HG02943 (cell line): ENCODE data around the gene TRIM22.
"Not testable (repeated sequence)": the region's sequence is repeated elsewhere in the genome, so short reads cannot be mapped to it uniquely, and the experiment has no call there.

Source experiments
- ATAC-seq: cut with Tn5 transposase; IDR thresholded peaks from one replicate; pipeline ENCODE4 v1.9.1; 2021; ENCODE audit warnings: mild to moderate bottlenecking, low read depth, moderate library complexity; ENCODE audit not compliant: unreplicated experiment

The TRIM22 gene, protein sequence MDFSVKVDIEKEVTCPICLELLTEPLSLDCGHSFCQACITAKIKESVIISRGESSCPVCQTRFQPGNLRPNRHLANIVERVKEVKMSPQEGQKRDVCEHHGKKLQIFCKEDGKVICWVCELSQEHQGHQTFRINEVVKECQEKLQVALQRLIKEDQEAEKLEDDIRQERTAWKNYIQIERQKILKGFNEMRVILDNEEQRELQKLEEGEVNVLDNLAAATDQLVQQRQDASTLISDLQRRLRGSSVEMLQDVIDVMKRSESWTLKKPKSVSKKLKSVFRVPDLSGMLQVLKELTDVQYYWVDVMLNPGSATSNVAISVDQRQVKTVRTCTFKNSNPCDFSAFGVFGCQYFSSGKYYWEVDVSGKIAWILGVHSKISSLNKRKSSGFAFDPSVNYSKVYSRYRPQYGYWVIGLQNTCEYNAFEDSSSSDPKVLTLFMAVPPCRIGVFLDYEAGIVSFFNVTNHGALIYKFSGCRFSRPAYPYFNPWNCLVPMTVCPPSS

DNA sequence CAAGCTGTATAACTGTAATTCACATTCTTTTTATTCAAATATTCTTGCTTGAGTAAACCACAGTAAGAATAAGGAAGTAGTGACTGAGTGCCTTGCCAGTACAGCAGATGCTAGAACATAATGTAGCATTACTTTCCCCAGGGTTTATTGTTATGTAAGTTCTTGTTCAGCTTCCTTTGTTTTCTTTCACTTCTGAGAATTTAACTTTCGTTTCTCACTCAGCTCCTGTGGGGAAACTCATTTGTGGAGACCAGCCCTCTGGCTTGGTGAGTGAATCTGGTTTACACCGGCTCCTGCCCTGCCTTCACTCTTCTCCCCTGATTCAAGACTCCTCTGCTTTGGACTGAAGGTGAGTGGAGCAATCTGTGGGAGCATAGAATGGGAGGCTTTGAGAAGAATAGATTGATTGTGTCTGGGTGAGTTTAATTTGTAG lies at the start of gene TRIM22:
Gene TRIM22, plus strand, starts transcription at position 240 of the 433 bp plus-strand sequence. CDS start 6,443 bp downstream, outside the sequence.
- peak; percentile 68 for ATAC-seq

DNA sequence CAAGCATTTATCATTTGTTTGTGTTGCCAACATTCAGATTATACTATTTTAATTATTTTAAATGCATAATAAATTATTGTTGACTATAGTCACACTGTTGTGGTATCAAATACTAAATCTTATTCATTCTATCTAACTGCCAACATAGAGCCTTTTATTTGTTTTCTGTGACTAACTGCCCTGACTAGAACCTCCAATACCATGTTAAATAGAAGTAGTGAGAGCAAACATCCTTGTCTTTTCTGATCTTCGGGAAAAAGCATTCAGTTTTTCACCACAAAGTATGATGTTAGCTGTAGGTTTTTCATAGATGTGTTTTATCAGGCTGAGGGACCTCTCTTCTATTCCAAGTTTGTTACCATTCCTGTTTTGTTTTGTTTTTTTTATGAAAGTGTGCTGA lies 49.6 kb upstream of the TRIM22 start:
- ATAC-seq, result no peak

DNA sequence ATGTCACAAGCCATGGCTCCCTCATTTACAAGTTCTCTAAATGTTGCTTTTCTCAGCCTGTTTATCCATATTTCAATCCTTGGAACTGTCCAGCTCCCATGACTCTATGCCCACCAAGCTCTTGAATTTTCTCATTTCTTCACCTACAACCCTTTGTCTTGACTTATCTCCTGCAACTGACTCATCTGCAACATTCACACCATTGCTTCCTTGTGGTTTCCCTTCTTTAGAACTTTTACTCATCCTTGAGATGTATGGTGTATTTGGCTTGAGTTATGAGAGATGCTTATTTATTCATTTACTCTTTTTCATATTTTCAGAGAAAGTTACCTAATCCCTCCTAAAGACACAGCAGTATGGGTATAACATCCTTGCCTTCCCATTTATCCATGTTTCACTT lies 46.0 kb upstream of the TRIM22 start:
- ATAC-seq, result no peak

DNA sequence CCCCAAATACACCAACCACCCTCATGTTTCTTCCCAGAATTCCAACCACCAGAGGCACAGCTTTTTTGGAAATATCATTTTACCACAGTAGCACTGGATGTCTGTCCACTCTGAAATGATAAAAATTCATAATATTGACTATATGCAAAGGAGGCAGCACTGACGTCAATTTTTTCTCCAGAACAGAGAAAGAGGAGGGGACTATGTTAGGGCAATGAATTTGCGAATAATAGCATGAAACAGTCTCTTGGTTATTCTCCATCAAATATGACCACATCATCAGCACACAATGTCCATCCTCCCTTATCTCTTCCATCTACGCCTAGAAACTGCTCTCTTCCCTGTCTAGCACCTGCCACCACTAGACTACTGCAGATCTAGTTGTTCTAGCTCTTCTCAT lies 43.5 kb upstream of the TRIM22 start:
- no peak for ATAC-seq

DNA sequence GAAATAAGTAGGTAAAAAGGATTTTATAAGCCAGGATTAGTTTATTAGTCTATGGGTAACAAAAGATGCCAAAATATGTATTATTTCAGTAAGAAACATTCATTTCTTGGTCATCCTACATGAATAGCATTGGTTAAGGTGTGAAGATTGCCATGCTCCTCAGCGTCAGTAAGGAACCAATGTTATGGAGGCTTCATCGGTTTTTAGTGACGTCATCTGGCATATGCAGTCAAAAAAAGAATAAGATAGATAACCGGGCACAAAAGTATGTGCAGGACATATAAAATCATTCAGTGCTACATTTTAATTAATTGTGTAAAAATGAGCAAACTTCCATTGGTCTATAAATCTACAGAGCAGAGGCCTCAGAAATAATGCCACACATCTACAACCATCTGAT lies 34.1 kb upstream of the TRIM22 start:
- ATAC-seq, result no peak

DNA sequence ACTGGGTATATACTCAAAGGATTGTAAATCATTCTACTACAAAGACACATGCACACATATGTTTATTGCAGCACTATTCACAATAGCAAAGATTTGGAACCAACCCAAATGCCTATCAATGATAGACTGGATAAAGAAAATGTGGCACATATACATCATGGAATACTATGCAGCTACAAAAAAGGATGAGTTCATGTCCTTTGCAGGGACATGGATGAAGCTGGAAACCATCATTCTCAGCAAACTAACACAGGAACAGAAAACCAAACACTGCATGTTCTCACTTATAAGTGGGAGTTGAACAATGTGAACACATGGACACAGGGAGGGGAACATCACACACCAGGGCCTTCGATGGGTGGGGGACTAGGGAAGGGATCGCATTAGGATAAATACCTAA lies 32.6 kb upstream of the TRIM22 start:
- not testable (repeated sequence) for ATAC-seq

DNA sequence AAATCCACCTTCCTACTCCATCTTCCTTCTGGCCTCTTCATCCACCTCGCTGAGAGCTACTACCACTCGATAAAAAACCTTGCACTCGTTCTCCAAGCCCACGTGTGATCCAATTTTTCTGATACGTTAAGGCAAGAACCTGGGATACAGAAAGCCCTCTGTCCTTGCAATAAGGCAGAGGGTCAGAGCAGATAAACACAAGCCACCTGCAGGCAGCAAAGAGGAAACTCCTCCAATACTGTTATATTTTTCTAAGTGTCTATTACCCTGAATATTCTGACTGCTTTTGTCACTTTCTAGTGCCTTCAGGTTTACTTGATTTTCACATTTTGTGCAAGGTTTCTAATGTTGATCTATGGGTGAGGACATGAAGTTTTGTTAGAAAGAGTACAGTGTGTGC lies 31.3 kb upstream of the TRIM22 start:
- no peak for ATAC-seq

DNA sequence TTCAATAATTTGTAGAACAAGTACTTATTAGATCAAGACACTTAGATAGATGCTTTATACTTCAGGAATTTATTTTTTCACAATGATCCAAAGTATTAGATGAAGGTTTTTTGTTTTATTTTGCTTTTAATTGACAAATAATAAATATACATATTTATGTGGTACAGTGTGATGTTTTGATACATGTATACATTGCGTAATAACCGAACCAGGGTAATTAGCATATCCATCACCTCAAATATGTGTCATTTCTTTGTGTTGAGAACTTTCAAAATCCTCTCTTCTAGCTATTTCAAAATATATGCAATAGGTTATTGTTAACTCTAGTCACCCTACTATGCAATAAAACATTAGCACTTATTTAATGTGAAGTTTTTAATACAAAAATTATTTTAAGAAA lies 26.1 kb upstream of the TRIM22 start:
- no peak for ATAC-seq

DNA sequence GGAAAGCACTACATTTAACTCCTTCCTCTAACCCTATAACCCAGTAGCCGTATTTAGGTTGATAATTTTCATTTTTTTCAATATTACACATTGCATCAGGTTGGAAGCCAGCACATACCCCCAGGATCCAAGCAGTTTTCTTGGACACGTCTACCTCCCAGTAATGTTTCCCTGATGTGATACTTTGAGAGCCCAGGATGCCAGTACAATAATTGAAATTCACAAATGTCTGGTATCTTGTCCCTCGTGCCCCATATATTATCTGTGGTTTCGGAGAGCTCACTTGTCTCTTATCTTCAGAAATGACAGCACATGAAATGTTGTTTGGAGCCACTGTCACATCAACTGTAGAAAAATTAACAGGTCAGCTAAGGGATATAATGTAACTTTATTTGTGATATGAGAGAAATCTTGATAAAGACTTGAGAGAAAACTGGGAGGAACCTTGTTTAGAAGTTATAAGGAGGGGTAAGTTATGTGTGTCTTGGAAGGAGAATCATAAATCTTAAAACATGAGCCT lies 24.5 kb upstream of the TRIM22 start:
- no peak for ATAC-seq

DNA sequence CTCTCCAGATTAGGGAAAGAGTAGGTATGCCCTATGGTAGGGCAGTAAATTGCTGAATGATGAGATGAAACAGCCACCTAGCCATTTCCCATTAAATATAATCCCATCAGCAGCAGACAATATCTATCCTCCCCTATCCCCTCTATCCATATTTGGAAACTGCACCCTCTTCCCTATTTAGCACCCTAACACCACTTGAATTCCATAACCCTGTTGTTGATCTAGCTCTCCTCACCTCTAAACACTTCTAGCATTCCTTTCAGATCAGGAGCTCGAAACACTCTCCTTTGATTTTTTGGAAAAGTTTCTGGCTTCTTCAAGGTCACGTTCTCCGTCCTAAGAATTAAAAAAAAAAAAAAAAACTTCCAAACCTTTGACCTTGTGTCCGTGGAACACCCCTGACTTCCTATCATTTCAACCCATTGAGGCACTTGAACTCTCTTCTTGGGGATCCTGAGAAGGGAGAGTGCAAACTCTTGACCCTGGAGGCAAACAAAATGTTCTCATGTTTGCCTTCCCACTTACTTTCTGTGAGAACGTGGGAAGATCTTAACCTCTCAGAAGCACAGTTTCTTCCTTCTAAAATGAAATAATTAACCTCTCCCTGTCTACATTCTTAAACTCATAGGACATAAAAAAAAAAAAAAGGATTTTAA lies 23.7 kb upstream of the TRIM22 start:
- ATAC-seq, result no peak

DNA sequence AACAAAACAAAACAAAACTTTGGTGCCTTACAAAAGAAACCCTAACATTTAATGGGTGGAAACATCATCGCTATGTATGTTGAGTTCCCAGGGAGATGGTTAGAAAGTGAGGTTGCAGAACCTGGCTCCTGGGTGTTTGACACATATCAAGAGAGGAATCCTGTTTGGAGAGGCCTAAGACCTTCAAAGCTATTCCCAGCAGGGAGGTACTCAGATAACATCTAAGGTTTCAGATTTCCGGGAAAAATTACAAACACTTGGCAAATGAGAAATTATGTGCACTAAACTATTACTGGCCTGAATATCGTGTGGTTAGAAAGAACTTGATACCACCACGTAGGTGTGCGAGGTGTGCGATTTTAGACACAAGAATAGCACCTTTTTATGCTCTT lies 23.2 kb upstream of the TRIM22 start:
- ATAC-seq, result no peak

DNA sequence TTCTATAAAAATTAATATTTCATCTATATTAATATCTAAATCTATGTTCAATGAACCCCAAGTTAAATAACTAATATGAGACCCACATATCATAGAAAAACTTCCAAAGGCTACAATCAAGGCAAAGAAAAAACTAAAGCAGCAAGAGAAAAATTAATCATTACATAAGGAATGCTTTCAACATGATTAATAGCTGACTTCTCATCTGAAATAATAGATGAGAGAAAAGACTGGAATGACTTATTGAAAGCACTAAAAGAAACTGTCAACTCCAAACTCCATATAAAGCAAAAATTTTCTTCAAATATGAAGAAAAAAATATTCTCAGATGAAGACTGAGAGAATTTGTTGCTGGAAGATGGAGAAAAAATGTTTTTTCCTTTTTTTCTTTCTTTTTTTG lies 17.8 kb upstream of the TRIM22 start:
- no peak for ATAC-seq

DNA sequence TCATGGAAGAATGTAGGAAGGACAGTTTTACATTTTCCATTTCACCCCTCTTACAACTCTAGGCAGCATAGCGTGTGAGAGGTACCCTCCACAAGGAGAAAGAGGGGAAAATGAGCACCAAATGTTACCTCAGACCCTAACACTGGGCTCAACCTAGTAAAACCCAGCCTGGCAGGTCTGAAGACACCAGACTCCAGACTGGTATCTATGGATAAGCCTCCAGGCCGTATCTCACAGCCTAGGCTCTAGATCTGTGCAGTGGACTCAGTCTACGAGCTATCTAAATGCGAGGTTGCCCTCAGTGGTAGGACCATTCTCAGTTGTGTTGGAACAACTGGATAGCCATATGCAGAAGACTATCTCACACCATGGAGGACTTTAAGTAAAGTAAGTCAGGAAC lies 15.2 kb upstream of the TRIM22 start:
- no peak for ATAC-seq

DNA sequence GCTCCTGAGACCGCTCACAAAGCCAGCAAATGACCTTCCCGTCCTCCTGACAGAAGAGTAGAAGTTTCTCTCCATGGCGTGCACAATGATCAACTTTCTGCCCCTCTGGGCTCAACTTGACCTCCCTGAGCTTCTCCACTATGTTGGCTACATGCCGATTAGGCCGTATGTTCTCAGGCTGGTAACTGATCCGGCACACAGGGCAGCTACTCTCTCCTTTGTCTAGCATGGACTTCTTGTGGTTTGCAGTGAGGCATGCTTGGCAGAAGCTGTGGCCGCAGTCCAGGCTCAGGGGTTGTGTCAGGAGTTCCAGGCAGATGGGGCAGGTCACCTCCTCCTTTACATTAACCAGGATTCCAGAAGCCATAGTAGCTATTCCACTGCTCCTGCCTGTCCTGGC lies 9.8 kb upstream of the TRIM22 start:
- ATAC-seq, result no peak

DNA sequence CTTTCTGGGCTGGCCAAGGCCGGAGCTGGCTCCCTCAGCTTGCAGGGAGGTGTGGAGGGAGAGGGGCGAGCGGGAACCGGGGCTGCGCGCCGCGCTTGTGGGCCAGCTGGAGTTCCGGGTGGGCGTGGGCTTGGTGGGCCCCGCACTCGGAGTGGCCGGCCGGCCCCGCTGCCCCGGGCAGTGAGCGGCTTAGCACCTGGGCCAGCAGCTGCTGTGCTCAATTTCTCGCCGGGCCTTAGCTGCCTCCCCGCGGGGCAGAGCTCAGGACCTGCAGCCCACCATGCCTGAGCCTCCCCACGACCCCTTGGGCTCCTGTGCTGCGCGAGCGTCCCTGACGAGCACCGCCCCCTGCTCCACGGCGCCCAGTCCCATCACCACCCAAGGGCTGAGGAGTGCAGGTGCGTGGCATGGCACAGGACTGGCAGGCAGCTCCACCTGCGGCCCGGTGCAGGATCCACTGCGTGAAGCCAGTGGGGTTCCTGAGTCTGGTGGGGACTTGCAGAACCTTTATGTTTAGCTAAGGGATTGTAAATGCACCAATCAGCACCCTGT lies 6.6 kb upstream of the TRIM22 start:
- not testable (repeated sequence) for ATAC-seq

DNA sequence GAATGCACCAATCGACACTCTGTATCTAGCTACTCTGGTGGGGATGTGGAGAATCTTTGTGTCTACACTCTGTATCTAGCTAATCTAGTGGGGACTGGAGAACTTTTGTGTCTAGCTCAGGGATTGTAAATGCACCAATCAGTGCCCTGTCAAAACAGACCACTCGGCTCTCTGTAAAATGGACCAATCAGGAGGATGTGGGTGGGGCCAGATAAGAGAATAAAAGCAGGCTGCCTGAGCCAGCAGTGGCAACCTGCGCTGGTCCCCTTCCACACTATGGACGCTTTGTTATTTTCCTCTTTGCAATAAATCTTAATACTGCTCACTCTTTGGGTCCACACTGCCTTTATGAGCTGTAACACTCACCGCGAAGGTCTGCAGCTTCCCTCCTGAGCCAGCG lies 6.0 kb upstream of the TRIM22 start:
- not testable (repeated sequence) for ATAC-seq

DNA sequence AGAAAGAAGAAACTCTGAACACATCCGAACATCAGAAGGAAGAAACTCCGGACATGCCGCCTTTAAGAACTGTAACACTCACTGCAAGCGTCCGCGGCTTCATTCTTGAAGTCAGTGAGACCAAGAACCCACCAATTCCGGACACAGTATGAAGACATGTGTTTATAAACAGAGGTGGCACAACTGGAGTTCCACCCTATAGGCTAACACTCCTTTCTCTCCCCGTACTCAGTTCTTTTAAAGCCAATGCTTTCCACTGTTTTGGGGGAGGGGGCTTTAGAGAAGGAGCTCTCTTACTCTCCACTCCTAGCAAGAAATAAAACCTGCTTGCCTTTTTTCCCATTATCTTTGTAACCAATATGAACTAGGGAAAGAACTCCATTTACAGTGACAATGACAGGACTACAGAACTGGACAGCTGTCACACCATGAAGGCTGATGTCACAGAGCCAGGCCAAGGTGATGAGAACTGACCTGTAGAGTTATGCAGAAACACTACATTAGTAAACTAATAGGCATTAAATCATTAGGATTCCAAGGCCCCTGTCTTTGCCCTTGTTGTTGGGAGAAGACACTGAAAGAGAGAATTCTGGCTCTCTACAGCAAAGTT lies 5.4 kb upstream of the TRIM22 start:
- no peak for ATAC-seq

DNA sequence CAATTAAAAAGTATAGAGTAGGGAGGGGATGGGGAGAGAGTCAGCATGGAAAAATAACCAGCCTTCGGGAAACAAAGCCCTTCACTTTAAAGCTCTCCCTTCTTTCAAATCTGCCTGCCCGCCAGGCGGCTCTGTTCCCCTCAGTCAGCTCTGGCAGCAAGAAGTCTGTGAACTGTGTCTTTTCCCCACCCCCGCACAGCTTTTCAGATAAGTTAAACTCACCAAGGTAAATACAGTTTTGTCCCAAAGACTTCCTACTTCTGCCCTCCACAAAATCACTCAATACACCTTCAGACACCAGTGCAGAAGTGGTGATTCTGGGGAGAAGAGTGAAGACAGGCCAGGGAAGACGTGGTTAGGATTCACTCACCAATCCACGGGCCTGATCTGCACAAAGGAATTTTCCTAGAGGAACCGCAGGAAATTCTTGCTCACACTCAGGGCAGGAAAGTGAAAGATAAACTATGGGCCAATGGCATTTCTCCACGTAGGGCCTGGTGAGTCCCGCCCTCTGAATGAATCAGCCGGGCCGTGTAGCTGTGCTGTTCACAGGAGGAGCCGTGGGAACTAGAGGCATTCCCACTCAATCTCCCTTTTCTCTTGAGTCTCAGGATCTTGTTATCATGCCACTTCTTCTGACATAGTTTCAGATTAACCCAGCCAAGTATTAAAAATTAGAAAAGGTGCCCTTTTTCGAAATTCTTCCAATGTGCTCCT lies 4.8 kb upstream of the TRIM22 start, which contains the start of gene TRIM5:
Gene TRIM5, minus strand, starts transcription at position 429 of the 717 bp plus-strand sequence. CDS start 4,897 bp downstream, outside the sequence.
- peak; percentile 79 for ATAC-seq

DNA sequence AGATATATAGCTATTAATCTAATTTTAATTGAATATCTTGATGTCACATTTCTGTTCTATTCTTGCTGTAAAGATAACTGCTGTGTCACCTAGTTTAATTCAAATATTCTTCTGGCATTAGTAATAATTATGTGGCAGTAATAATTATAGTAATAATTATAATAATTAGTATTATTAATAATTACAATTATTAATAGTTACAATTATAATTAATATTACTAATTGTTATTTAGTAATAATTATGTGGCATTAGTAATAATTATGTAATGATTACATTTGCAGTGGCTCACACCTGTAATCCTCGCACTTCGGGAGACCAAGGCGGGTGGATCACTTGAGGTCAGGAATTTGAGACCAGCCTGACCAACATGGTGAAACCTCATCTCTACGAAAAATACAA lies 3.2 kb upstream of the TRIM22 start:
- ATAC-seq, result no peak

DNA sequence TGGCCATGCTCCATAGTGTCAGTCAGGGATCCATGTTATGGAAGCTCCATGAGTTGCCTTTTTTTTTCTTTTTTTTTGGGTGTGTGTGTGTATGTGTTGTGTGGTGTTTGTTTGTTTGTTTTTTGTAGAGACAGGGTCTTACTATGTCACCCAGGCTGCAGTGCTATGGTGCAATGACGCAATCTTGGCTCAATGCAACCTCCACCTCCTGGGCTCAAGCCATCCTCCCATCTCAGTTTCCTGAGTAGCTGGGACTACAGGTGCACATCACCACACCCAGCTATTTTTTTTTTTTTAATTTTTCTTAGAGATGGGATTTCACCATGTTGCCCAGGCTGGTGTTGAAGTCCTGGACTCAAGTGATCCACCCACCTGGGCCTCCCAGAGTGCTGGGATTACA lies 1.1 kb upstream of the TRIM22 start:
- no peak for ATAC-seq
